Suprapubic skin (tissue), 4 donors: Measurements from ENCODE around the gene ILDR2. TPM values are rescaled to one million over a fixed set of nuclear protein-coding genes. Genes with fewer than 3 reads are reported as not detected.

Source experiments
- DNase-seq, 2 donors: peaks; one replicate each; pipeline ENCODE4 v3.0.0-alpha.2; 2019; ENCODE audit warnings: low spot score in 2 of 2
- H3K27ac ChIP-seq: fragments of 200-600 bp; sonication (generic); one replicate; pipeline ENCODE4 v1.5.1; 2019
- H3K27me3 ChIP-seq: fragments of 200-600 bp; sonication (generic); one replicate; pipeline ENCODE4 v1.5.1; 2019
- H3K36me3 ChIP-seq: fragments of 200-600 bp; sonication (generic); one replicate; pipeline ENCODE4 v1.5.1; 2019
- H3K4me1 ChIP-seq: fragments of 200-600 bp; sonication (generic); one replicate; pipeline ENCODE4 v1.5.1; 2019
- H3K4me3 ChIP-seq: fragments of 200-600 bp; sonication (generic); one replicate; pipeline ENCODE4 v1.5.1; 2019; ENCODE audit warnings: mild to moderate bottlenecking
- H3K9me3 ChIP-seq: fragments of 200-600 bp; sonication (generic); one replicate; pipeline ENCODE4 v1.5.1; 2019
- CTCF ChIP-seq, 2 donors: fragments of 200-600 bp in 1 of 2; fragments of 450-650 bp in 1 of 2; sonication (generic) in 1 of 2; IDR thresholded peaks; one replicate each; pipeline ENCODE4 v1.5.1; 2016 to 2019; ENCODE audit warnings: antibody characterized with exemption in 2 of 2, mild to moderate bottlenecking in 1 of 2, moderate library complexity in 1 of 2
- EP300 ChIP-seq: sonication (generic); formaldehyde crosslinking; IDR thresholded peaks from one replicate; pipeline ENCODE4 v1.6.1; 2017; ENCODE audit warnings: antibody characterized with exemption
- POLR2A ChIP-seq, 2 donors: fragments of 450-650 bp; IDR thresholded peaks; one replicate each; pipeline ENCODE4 v1.6.1; 2017; ENCODE audit warnings: antibody characterized with exemption in 2 of 2, mild to moderate bottlenecking in 2 of 2, moderate library complexity in 2 of 2
- POLR2AphosphoS5 ChIP-seq, 3 donors: sonication (generic); formaldehyde crosslinking; IDR thresholded peaks; one replicate each; pipeline ENCODE4 v1.6.1; 2017; ENCODE audit warnings: antibody characterized with exemption in 3 of 3
- WGBS: methylation state at CpG from one replicate; pipeline ENCODE4 v1.1.5; 2018; 5-methylcytosine and 5-hydroxymethylcytosine counted together
- total RNA-seq, 4 donors: library from RNA; depleted of rRNA; stranded (reverse); fragments of >200 nt; gene quantifications; one replicate each; pipeline ENCODE4 v1.1.0, GENCODE V29; 2016

ILDR2 gene
- total RNA-seq, 4 donors from 2014 or later, result 0.47 to 0.70 (median 0.48) TPM; not detected in 1

- peaks cover 8% of the 10 kb centered on the region for H3K4me1 ChIP-seq
- H3K4me3 ChIP-seq, result no peak overlapping the region
- peaks cover 25% of the 10 kb centered on the region for H3K27me3 ChIP-seq
- no peaks in the 10 kb centered on the region for H3K9me3 ChIP-seq
- 64% methylated on average over 5 of the region's 5 CpGs for WGBS
- TF ChIP-seq POLR2AphosphoS5 (IDR thresholded peaks at IDR 0.05), result no peak
- TF ChIP-seq EP300, result no peak
- no peak for TF ChIP-seq CTCF (IDR thresholded peaks at IDR 0.05)
- no peak for TF ChIP-seq POLR2A (IDR thresholded peaks at IDR 0.05)
- H3K36me3 ChIP-seq, result no peaks in the 10 kb centered on the region
- H3K27ac ChIP-seq, result no peak overlapping the region
- DNase-seq, result no peak
Measured at GRCh38 chr1:166944186-166944967, 31.0 kb downstream of the ILDR2 start.

- H3K4me1 ChIP-seq, result no peaks in the 10 kb centered on the region
- TF ChIP-seq POLR2A (IDR thresholded peaks at IDR 0.05), result no peak
- no peak overlapping the region for H3K4me3 ChIP-seq
- DNase-seq, result no peak
- no peaks in the 10 kb centered on the region for H3K36me3 ChIP-seq
- no peaks in the 10 kb centered on the region for H3K9me3 ChIP-seq
- 92% methylated on average over 5 of the region's 5 CpGs for WGBS
- H3K27ac ChIP-seq, result no peak overlapping the region
- peaks cover 18% of the 10 kb centered on the region for H3K27me3 ChIP-seq
Measured at GRCh38 chr1:166939741-166940375, 35.5 kb downstream of the ILDR2 start.

- peaks cover 23% of the 10 kb centered on the region for H3K27me3 ChIP-seq
- DNase-seq, result no peak
- TF ChIP-seq CTCF (IDR thresholded peaks at IDR 0.05), result no peak
- no peak for TF ChIP-seq POLR2AphosphoS5 (IDR thresholded peaks at IDR 0.05)
- no peak for TF ChIP-seq EP300
- no peak for TF ChIP-seq POLR2A (IDR thresholded peaks at IDR 0.05)
- no peaks in the 10 kb centered on the region for H3K36me3 ChIP-seq
- no peaks in the 10 kb centered on the region for H3K4me1 ChIP-seq
- no peak overlapping the region for H3K4me3 ChIP-seq
- H3K27ac ChIP-seq, result no peak overlapping the region
- WGBS, result 100% methylated on average over 2 of the region's 2 CpGs
- H3K9me3 ChIP-seq, result no peaks in the 10 kb centered on the region
Measured at GRCh38 chr1:166937962-166938361, 37.4 kb downstream of the ILDR2 start.

GRCh38 chr1:166937329-166937728 is 38.0 kb downstream of the ILDR2 start:
- Histone ChIP-seq H3K4me1 (no peaks in the 10 kb centered on the region), H3K27ac (no peak overlapping the region), H3K36me3 (no peaks in the 10 kb centered on the region), H3K4me3 (no peak overlapping the region), H3K9me3 (no peaks in the 10 kb centered on the region), H3K27me3 (peaks cover 23% of the 10 kb centered on the region)
- TF ChIP-seq POLR2A (IDR thresholded peaks at IDR 0.05) (no peak), POLR2AphosphoS5 (IDR thresholded peaks at IDR 0.05) (no peak)
- 86% methylated on average over 4 of the region's 4 CpGs for WGBS
- no peak for DNase-seq

GRCh38 chr1:166933633-166934032 is 41.7 kb downstream of the ILDR2 start:
- 79% methylated on average over 1 of the region's 1 CpG for WGBS
- TF ChIP-seq EP300, result no peak
- TF ChIP-seq POLR2A (IDR thresholded peaks at IDR 0.05), result no peak
- no peak for DNase-seq
- H3K4me1 ChIP-seq, result no peaks in the 10 kb centered on the region
- peaks cover 18% of the 10 kb centered on the region for H3K27me3 ChIP-seq
- H3K36me3 ChIP-seq, result no peaks in the 10 kb centered on the region
- H3K4me3 ChIP-seq, result no peak overlapping the region
- H3K9me3 ChIP-seq, result no peaks in the 10 kb centered on the region
- H3K27ac ChIP-seq, result no peak overlapping the region

- DNase-seq, result no peak
- Histone ChIP-seq H3K27ac (no peak overlapping the region), H3K9me3 (no peaks in the 10 kb centered on the region), H3K36me3 (no peaks in the 10 kb centered on the region), H3K4me1 (no peaks in the 10 kb centered on the region), H3K27me3 (peaks cover 18% of the 10 kb centered on the region), H3K4me3 (no peak overlapping the region)
- no peak for TF ChIP-seq POLR2AphosphoS5 (IDR thresholded peaks at IDR 0.05)
- no peak for TF ChIP-seq POLR2A (IDR thresholded peaks at IDR 0.05)
- no peak for TF ChIP-seq EP300
- no peak for TF ChIP-seq CTCF (IDR thresholded peaks at IDR 0.05)
Measured at GRCh38 chr1:166933140-166933539, 42.2 kb downstream of the ILDR2 start.
